Cardiac fibroblast (primary cell): Measurements from ENCODE around the gene C11orf52.

ENCODE experiments used
- DNase-seq, 2 donors: peaks; one replicate each; pipeline versions ENCODE4 v3.0.0 to v3.0.0-alpha.2; 2010; ENCODE audit warnings: low read depth in 2 of 2
- H3K4me3 ChIP-seq, 2 donors: replicated peaks in 1 of 2; 1 replicate in 1 of 2; 2 replicates in 1 of 2; pipeline ENCODE4 v1.5.1; 2011; ENCODE audit warnings: low read depth in 2 of 2, low read length in 2 of 2, mild to moderate bottlenecking in 2 of 2, moderate library complexity in 1 of 2
- TF ChIP-seq, protein P1 (sequence below): IDR thresholded peaks from one replicate; pipeline ENCODE4 v1.5.1; 2011; ENCODE audit warnings: low read depth, mild to moderate bottlenecking, low read length, inconsistent platforms

The C11orf52 gene

DNA sequence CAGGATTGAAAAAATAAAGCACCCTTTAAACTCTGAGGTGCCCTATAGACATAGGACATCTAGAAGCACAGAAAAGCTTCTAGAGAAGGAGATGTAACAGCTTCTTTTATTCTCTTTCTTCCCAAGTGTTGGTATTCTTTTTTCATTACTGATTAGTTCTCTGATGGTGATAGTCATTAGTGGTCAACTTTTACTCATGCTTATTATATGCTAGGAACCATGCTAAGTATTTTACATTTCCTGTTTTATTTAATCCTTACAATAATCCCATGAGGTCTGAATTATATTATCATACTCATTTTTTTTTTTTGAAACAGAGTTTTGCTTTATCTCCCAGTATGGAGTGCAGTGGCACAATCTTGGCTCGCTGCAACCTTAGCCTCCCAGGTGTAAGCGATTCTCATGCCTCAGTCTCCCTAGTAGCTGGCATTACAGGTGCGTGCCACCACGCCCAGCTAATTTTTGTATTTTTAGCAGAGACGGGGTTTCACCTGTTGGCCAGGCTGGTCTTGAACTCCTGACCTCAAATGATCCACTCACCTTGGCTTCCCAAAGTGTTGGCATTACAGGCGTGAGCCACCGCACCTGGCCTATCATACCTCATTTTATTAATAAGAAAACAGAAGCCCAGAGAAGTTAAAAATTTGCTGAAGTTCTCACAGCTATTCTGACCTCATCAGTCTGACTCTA is 3.0 kb downstream of the C11orf52 start:
- DNase-seq, result no peak
- H3K4me3 ChIP-seq, result no peak overlapping the region
- TF ChIP-seq, protein P1, sequence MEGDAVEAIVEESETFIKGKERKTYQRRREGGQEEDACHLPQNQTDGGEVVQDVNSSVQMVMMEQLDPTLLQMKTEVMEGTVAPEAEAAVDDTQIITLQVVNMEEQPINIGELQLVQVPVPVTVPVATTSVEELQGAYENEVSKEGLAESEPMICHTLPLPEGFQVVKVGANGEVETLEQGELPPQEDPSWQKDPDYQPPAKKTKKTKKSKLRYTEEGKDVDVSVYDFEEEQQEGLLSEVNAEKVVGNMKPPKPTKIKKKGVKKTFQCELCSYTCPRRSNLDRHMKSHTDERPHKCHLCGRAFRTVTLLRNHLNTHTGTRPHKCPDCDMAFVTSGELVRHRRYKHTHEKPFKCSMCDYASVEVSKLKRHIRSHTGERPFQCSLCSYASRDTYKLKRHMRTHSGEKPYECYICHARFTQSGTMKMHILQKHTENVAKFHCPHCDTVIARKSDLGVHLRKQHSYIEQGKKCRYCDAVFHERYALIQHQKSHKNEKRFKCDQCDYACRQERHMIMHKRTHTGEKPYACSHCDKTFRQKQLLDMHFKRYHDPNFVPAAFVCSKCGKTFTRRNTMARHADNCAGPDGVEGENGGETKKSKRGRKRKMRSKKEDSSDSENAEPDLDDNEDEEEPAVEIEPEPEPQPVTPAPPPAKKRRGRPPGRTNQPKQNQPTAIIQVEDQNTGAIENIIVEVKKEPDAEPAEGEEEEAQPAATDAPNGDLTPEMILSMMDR, result no peak

DNA sequence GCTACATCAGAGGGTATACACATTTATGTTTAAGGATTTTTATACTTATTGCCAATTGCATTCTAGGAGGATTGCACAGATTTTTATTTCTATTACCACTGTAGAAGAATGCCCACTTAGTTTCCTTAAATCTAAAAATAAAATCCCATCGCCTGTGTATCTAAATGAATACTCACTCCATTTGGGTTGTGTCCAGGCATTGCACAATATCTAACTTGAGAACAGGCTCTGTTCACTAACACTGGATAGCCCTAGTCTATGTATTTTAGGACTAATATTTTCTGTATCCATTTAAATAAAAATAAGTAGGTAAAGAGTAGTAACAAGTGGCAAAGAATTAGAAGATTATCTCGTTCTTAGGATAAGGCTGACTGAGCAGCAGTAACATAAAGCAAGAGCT is 4.1 kb downstream of the C11orf52 start:
- TF ChIP-seq, protein P1, result no peak
- peak; percentile 89 to 90 for DNase-seq
- no peak overlapping the region for H3K4me3 ChIP-seq

DNA sequence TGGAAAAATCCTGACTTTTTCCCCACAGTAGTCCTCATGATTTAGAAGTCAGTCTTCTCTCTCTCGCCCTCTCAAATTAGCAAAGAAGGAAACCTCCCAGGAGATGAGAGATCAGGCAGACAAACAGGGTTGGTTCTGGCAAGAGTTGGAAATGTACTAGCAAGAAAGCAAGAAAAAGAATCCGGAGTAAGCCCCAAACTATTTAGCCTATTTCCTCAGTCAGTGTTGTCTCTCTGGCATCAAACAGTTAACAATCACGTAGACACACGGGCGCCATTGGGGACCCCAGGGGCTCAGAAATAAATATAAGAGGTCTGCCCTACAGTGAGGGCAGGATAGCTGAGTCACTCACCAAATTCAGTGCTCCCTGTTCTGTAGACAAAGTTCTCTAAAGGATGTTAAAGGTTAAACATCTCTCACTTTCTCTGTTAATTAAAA is 4.7 kb downstream of the C11orf52 start:
- TF ChIP-seq, protein P1, result no peak
- peak; percentile 48 to 78 for DNase-seq
- H3K4me3 ChIP-seq, result no peak overlapping the region

DNA sequence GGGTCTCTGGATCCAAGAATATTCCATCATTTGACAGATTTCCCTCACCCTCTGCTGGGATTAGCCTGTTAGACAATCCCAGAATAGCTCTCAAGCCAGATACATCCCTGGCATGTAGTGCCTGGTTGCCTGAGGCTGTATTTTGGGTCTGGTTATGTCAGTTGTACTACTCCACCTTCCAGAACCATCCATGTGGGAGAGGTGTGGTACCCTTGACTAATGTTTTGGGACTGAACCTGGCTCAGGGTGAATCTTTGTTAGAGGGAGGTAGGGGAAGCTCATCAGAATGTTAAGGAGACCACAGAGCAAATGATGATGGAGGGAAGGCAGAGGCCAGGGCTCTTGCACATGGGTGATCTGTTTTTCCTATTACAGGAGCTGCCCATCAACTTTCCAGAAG is 5.2 kb downstream of the C11orf52 start:
- no peak overlapping the region for H3K4me3 ChIP-seq
- TF ChIP-seq, protein P1, result no peak
- no peak for DNase-seq

- TF ChIP-seq, protein P1, result no peak
- no peak for DNase-seq
- H3K4me3 ChIP-seq, result no peak overlapping the region
Observed at GRCh38 chr11:111925953-111926352, 7.2 kb downstream of the C11orf52 start.

DNA sequence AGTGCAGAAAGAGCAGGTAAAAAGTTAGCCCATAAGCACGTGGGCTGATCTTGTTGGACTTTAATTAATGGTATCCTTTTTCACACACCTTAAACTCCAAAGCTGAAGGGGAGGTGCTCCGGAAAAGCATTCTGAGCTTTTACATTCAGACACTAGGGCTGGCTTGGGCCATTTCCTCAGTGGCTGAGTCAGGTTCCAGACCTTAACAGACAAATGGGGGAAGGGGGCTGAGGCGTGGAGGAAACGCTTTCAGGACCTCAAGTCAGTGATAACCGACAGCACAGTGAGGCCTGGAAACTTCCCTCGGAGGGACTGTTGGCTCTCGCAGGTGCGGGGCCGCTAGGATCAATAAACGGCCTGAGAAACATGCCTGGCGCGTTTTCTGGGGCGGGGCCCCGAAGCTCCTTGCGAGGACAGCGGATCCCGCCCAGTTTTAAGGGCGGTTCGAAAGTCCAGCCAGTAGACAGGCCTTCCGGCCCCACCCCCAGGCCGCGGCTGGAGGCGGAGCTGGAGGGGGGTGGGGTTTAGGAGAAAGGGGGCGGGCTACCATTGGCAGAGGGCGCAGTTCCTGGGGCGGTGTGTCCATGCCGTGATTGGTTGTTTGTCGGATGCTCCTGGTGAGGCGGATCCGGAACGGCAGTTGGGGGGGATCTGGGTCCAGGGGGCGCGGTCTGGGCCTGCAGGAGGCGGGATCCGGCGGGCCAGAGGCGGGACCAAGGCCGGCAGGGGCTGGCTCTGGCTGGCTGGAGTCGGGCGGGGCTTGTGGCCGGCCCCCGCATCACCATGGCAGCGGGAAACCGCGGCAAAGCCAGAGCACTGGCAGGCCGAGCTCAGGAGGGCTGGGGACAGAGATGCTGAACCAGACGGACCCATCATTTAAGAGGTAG is 8.0 kb downstream of the C11orf52 start:
- TF ChIP-seq, protein P1, result peak; percentile 25
- peak overlapping the region; percentile 35 to 51 for H3K4me3 ChIP-seq

More for the DNA sequence above, 8.0 kb downstream of the C11orf52 start:
- peak; percentile 97 to 99 for DNase-seq
